HK-2 (cell line): ENCODE results near the gene CCDC190.
"Not testable (repeated sequence)": the region's sequence is repeated elsewhere in the genome, so short reads cannot be mapped to it uniquely, and the experiment has no call there.

Experiments
- DNase-seq: peaks from one replicate; pipeline ENCODE4 v3.0.0-alpha.2; 2018; ENCODE audit not compliant: unreplicated experiment

Gene CCDC190

GRCh38 chr1:162861101-162861500 lies at the start of gene CCDC190:
TSS of gene CCDC190 (minus strand) at chr1:162861175. CDS start at chr1:162859646, 1,529 bp downstream.
- no peak for DNase-seq

GRCh38 chr1:162910161-162910560 lies 49.2 kb upstream of the CCDC190 start:
- no peak for DNase-seq

- no peak for DNase-seq
Measured at GRCh38 chr1:162908780-162909179, 47.8 kb upstream of the CCDC190 start.

- no peak for DNase-seq
Measured at GRCh38 chr1:162908236-162908635, 47.3 kb upstream of the CCDC190 start.

GRCh38 chr1:162906485-162906884 lies 45.5 kb upstream of the CCDC190 start:
- no peak for DNase-seq

- no peak for DNase-seq
Measured at GRCh38 chr1:162905174-162906158, 44.5 kb upstream of the CCDC190 start.

- peak; percentile 42 for DNase-seq
Measured at GRCh38 chr1:162904579-162904978, 43.6 kb upstream of the CCDC190 start.

- DNase-seq: no peak
Measured at GRCh38 chr1:162904023-162904422, 43.0 kb upstream of the CCDC190 start.

- no peak for DNase-seq
Measured at GRCh38 chr1:162903246-162903645, 42.3 kb upstream of the CCDC190 start.

GRCh38 chr1:162902416-162902815 lies 41.4 kb upstream of the CCDC190 start:
- no peak for DNase-seq

GRCh38 chr1:162901243-162901642 lies 40.3 kb upstream of the CCDC190 start:
- no peak for DNase-seq

GRCh38 chr1:162899422-162900146 lies 38.6 kb upstream of the CCDC190 start:
- DNase-seq: no peak

- no peak for DNase-seq
Measured at GRCh38 chr1:162893612-162893908, 32.6 kb upstream of the CCDC190 start.

GRCh38 chr1:162892906-162893611 lies 32.1 kb upstream of the CCDC190 start:
- DNase-seq: no peak

- no peak for DNase-seq
Measured at GRCh38 chr1:162889989-162890388, 29.0 kb upstream of the CCDC190 start.

GRCh38 chr1:162886705-162887104 lies 25.7 kb upstream of the CCDC190 start:
- no peak for DNase-seq

GRCh38 chr1:162885265-162885664 lies 24.3 kb upstream of the CCDC190 start:
- DNase-seq: no peak

GRCh38 chr1:162884831-162885230 lies 23.9 kb upstream of the CCDC190 start:
- DNase-seq: no peak

GRCh38 chr1:162882248-162882674 lies 21.3 kb upstream of the CCDC190 start:
- DNase-seq: no peak

GRCh38 chr1:162881590-162881989 lies 20.6 kb upstream of the CCDC190 start:
- DNase-seq: no peak

- DNase-seq: not testable (repeated sequence)
Measured at GRCh38 chr1:162880617-162881016, 19.6 kb upstream of the CCDC190 start.

GRCh38 chr1:162878000-162878596 lies 17.1 kb upstream of the CCDC190 start:
- DNase-seq: peak; percentile 61
